ENCODE data around the gene ZNF532.
"Not testable (repeated sequence)": the region's sequence is repeated elsewhere in the genome, so short reads cannot be mapped to it uniquely, and the experiment has no call there.

The ZNF532 gene

GRCh38 chr18:59008302-59008974 is 143.8 kb downstream of the ZNF532 start:
- DNase-seq (ENCODE audit: low read depth in 2 of 2): no peak

- no peak for DNase-seq (ENCODE audit: low read depth in 2 of 2)
These were observed 145.2 kb downstream of the ZNF532 start for GRCh38 chr18:59009846-59010245.

- DNase-seq (ENCODE audit: low read depth in 2 of 2): no peak
These were observed 146.6 kb downstream of the ZNF532 start for GRCh38 chr18:59011289-59011688.

DNA sequence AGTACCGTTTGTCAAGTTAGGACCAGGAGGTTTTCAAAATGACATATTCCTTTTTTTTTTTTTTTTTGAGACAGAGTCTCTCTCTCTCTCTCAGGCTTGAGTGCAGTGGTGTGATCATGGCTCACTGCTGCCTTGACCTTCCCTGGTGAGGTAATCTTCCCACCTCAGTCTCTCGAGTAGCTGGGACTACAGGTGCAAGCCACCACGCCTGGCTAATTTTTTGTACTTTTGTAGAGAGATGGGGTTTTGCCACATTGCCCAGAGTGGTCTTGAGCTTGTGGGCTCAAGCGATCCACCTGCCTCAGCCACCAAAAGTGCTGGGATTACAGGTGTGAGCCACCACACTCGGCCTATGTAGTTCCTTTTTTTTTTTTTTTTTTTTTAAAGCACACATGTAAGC is 147.1 kb downstream of the ZNF532 start:
- no peak for DNase-seq (ENCODE audit: low read depth in 2 of 2)

GRCh38 chr18:59012815-59013705 is 148.4 kb downstream of the ZNF532 start:
- no peak for DNase-seq (ENCODE audit: low read depth in 2 of 2)

DNA sequence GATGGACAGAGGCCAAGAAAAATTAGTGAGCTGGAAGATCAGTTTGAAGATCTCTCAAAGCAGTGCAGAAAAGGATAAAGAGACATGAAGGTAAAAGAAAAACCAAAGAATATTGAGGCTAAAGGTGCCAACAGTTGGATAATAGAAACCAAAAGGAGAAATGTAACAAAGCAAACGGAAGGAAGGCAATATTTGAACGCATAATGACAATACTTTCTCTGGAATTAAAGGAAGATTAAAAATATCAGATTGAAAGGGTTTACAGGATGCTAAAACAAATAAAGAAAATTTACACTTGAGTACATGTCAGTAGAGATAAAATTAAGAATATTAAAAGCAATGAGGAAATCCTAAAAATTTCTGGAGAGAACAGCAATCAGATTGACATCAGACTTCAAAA is 149.1 kb downstream of the ZNF532 start:
- no peak for DNase-seq (ENCODE audit: low read depth in 2 of 2)

DNA sequence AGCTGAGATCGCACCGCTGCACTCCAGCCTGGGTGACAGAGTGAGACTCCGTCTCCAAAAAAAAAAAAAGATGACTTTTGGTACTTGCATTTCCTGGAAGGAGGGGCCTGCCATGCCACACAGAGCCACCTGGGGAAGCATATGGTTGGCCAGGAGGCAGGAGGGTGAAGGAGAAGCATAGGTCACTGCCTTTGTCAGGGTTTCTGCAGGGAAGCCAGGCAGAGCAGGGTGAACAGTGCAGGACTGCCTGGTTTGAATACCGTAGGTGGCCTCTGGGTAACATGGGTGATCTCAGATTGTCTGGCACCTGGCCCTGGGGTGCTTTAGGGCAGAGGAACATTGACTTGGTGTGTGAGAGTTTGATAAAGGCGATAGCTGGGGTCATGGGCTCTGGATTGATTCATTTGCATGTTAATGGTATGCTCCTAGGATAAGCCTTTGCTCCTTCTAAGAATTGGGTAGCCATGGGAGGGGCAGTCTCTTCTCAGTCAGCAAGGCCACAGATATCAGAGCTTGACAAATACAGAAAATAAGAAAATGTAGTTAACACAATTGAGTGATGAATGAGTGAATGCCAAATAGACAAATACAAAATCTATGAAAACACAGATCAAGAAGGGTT is 151.0 kb downstream of the ZNF532 start:
- DNase-seq (ENCODE audit: low read depth in 2 of 2): no peak

DNA sequence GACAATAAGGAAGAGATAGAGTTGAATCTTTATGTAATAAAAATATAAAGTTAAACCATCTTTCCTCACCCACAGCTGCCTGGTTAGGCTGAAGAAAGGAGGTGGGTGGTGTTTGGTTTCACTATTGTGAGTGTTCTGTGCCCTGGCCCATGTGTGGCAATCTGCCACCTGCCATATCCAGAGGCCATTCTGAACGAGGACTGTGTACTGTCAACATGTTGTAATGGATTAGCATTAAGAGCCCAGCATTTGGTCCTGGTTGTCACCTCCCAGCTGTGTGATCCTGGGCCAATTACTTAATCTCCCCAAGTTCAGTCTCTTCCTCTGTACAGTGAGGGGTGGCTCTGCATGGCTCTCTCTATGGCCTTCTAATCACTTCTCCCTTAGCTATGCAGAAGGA is 156.8 kb downstream of the ZNF532 start:
- DNase-seq (ENCODE audit: low read depth in 2 of 2): no peak

GRCh38 chr18:59022167-59022945 is 157.7 kb downstream of the ZNF532 start:
- no peak for DNase-seq (ENCODE audit: low read depth in 2 of 2)

- no peak for DNase-seq (ENCODE audit: low read depth in 2 of 2)
These were observed 160.2 kb downstream of the ZNF532 start for GRCh38 chr18:59024829-59025228.

DNA sequence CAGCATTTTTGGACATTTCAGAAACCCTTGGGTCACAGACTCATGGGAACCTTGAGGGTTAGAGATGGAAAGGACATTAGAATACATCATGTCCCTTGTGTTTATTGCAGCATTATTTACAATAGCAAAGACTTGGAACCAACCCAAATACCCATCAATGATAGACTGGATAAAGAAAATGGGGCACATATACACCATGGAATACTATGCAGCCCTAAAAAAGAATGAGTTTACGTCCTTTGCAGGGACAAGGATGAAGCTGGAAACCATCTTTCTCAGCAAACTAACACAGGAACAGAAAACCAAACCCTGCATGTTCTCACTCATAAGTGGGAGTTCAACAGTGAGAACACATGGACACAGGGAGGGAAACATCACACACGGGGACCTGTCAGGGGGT is 160.9 kb downstream of the ZNF532 start:
- not testable (repeated sequence) for DNase-seq (ENCODE audit: low read depth in 2 of 2)

GRCh38 chr18:59026364-59026763 is 161.7 kb downstream of the ZNF532 start:
- DNase-seq (ENCODE audit: low read depth in 2 of 2): no peak

- DNase-seq (ENCODE audit: low read depth in 2 of 2): no peak
These were observed 162.2 kb downstream of the ZNF532 start for GRCh38 chr18:59026831-59027410.

- DNase-seq (ENCODE audit: low read depth in 2 of 2): no peak
These were observed 165.2 kb downstream of the ZNF532 start for GRCh38 chr18:59029663-59030429.

DNA sequence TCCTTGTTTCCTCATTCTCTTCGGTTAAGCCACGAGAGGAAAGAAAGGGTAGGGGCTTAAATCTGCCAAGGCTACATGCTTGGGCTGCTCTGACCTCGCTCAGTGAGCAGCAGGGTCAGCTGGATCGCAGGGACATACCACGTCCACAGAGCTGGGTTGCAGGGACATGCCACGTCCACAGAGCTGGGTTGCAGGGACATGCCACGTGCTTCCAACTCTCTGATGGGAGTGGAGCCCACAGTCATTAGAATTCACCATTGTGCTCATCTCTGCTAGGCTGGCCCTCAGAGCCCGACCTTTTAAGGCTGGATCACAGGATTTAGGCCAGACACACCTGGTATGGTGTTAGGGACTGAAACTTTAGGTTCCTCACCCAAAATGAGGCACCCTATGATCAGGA is 167.6 kb downstream of the ZNF532 start:
- no peak for DNase-seq (ENCODE audit: low read depth in 2 of 2)

DNA sequence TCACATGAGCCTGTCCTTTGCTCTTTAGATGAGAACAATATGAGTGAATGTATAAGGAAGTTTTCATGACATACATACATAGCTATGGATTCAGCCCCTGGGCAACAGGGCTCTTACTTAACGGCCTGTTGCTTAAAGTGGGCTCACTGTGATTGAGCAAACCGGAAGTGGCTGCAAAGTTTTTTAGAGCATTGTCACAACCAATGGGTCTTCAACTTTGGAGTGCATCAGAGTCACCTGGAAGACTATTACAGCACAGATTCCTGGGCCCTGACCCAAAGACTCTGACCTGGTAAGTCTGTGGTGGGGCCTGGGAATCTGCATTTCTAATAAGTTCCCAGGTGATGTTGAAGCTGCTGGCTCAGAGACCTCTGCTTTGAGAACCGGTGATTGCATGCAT is 168.7 kb downstream of the ZNF532 start:
- no peak for DNase-seq (ENCODE audit: low read depth in 2 of 2)

DNA sequence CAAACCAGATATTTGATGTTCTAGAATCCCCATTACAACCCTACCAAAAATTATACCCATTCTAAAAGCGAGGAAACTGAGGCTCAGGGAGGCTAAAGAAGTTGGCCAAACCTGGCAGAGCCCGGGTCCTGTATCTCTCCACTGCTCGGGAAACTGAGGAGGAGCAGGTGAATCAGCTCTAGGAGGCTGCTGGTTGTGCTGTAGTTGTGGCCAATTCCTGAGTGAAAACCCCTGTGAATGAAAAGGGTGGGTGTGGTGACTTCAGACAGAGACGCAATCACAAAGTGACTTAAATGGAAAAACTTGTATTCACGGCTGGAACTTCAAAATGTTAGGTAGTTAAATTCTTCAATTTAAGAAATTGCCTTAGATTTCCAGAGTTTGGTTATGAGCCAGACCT is 169.3 kb downstream of the ZNF532 start:
- DNase-seq (ENCODE audit: low read depth in 2 of 2): no peak

DNA sequence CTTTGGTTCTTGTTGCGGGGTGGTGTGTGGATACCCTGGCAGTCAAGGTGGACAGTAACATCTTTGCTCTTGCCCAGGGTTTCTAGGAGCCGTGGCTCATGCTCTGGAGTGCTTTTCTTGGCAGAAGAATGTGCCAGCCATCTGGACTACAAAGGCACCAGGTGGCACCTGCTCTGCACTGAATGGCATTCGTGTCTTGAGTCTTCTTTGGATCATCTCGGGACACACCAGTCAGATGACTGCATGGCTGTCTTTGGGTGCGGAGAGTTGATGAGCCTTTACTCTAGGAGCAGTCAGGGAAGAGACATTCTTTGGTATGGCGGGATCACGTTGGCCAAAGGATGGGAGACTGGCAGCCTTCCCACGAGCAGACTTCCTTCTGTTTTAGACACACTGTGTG is 170.9 kb downstream of the ZNF532 start:
- DNase-seq (ENCODE audit: low read depth in 2 of 2): no peak
